SU-DHL-6 (cell line): ENCODE measurements around the gene SLC35A5.
"Not testable (repeated sequence)": the region's sequence is repeated elsewhere in the genome, so short reads cannot be mapped to it uniquely, and the experiment has no call there.

ENCODE experiments used
- H2AFZ ChIP-seq: fragments of 200-600 bp; sonication (generic); 2 replicates; pipeline ENCODE4 v1.6.1; 2014; ENCODE audit warnings: low read depth, mild to moderate bottlenecking, moderate library complexity, mixed read lengths, antibody characterized with exemption, low read length; ENCODE audit not compliant: severe bottlenecking
- H3F3A ChIP-seq: fragments of 200-600 bp; shearing (Covaris generic); 2 replicates; pipeline ENCODE4 v1.6.0; 2016; ENCODE audit warnings: antibody characterized with exemption, mild to moderate bottlenecking; ENCODE audit not compliant: insufficient read depth
- H3K27ac ChIP-seq: fragments of 200-600 bp; sonication (generic); 2 replicates; pipeline ENCODE4 v1.5.1; 2016; ENCODE audit warnings: low read depth, mild to moderate bottlenecking, low read length, moderate library complexity, mixed read lengths
- H3K27me3 ChIP-seq: fragments of 200-600 bp; sonication (generic), shearing (Covaris generic); 2 replicates; pipeline ENCODE4 v1.6.0; 2014; ENCODE audit warnings: mild to moderate bottlenecking, low read length
- H3K36me3 ChIP-seq: fragments of 200-600 bp; sonication (generic); 2 replicates; pipeline ENCODE4 v1.6.1; 2014; ENCODE audit warnings: mild to moderate bottlenecking, low read length, mixed read lengths
- H3K4me2 ChIP-seq: fragments of 300-600, 200-600 bp; shearing (Covaris generic), sonication (generic); 2 replicates; pipeline ENCODE4 v1.6.0; 2014; ENCODE audit warnings: low read length, low read depth, mild to moderate bottlenecking; ENCODE audit not compliant: poor library complexity, severe bottlenecking
- H3K4me3 ChIP-seq: fragments of 200-600 bp; sonication (generic); 2 replicates; pipeline ENCODE4 v1.5.1; 2014; ENCODE audit warnings: antibody characterized with exemption, low read length, mild to moderate bottlenecking, mixed read lengths; ENCODE audit not compliant: insufficient read depth, poor library complexity, severe bottlenecking
- H3K79me2 ChIP-seq: fragments of 200-600 bp; sonication (generic); 2 replicates; pipeline ENCODE4 v1.6.1; 2014; ENCODE audit warnings: mild to moderate bottlenecking, low read length, moderate library complexity; ENCODE audit not compliant: insufficient read depth
- H3K9ac ChIP-seq: fragments of 200-600 bp; sonication (generic); 2 replicates; pipeline ENCODE4 v1.7.0; 2014; ENCODE audit warnings: mild to moderate bottlenecking, low read length
- H3K9me2 ChIP-seq: fragments of 200-600 bp; sonication (generic); replicated peaks from 2 replicates; pipeline ENCODE4 v1.6.1; 2014; ENCODE audit warnings: low read length; ENCODE audit not compliant: insufficient read depth
- H3K9me3 ChIP-seq: fragments of 200-600 bp; sonication (generic); 2 replicates; pipeline ENCODE4 v1.6.1; 2014; ENCODE audit warnings: low read length, mixed read lengths; ENCODE audit not compliant: insufficient read depth
- H4K20me1 ChIP-seq: fragments of 200-600 bp; sonication (generic); 2 replicates; pipeline ENCODE4 v1.6.1; 2014; ENCODE audit warnings: low read depth, mild to moderate bottlenecking, antibody characterized with exemption, low read length, moderate library complexity, mixed read lengths
- CTCF ChIP-seq: fragments of 200-600 bp; sonication (generic); IDR thresholded peaks from one replicate; pipeline ENCODE4 v1.5.1; 2017; ENCODE audit warnings: antibody characterized with exemption, mild to moderate bottlenecking, low read length, moderate library complexity; ENCODE audit not compliant: insufficient read depth, poor library complexity, severe bottlenecking
- EZH2phosphoT487 ChIP-seq: fragments of 200-600 bp; sonication (generic), shearing (Covaris generic); conservative IDR thresholded peaks from 2 replicates; pipeline ENCODE4 v1.6.1; 2018; ENCODE audit warnings: mild to moderate bottlenecking, antibody characterized with exemption, low read length, moderate library complexity, mixed read lengths

The SLC35A5 gene

GRCh38 chr3:112560721-112561483, 943 bp upstream of the SLC35A5 start:
- no peaks in the 10 kb centered on the region for H3K9me2 ChIP-seq
- H3K4me3 ChIP-seq = peak overlapping the region; percentile 99
- peaks cover 69% of the 10 kb centered on the region for H3K79me2 ChIP-seq
- TF ChIP-seq EZH2phosphoT487 = no peak
- no peak for TF ChIP-seq CTCF
- peak overlapping the region; percentile 88 for H2AFZ ChIP-seq
- peak overlapping the region; percentile 98 for H3K4me2 ChIP-seq
- H3K27ac ChIP-seq = peak overlapping the region; percentile 87
- peak overlapping the region; percentile 78 for H3K9ac ChIP-seq
- peaks cover 17% of the 10 kb centered on the region for H3K36me3 ChIP-seq
- no peaks in the 10 kb centered on the region for H3K9me3 ChIP-seq
- H3F3A ChIP-seq = no peaks in the 10 kb centered on the region
- H4K20me1 ChIP-seq = peaks cover 8% of the 10 kb centered on the region; the same call in 1 of the 2 replicates
- no peaks in the 10 kb centered on the region for H3K27me3 ChIP-seq

- Histone ChIP-seq H2AFZ (peak overlapping the region; percentile 88), H3K27ac (peak overlapping the region; percentile 87), H3K27me3 (no peaks in the 10 kb centered on the region), H3K4me3 (peak overlapping the region; percentile 99), H3K9ac (peak overlapping the region; percentile 78), H3K36me3 (peaks cover 17% of the 10 kb centered on the region), H3K9me2 (no peaks in the 10 kb centered on the region), H3K79me2 (peaks cover 66% of the 10 kb centered on the region), H3K9me3 (no peaks in the 10 kb centered on the region), H3K4me2 (peak overlapping the region; percentile 98), H3F3A (no peaks in the 10 kb centered on the region), H4K20me1 (peaks cover 8% of the 10 kb centered on the region; the same call in 1 of the 2 replicates)
- TF ChIP-seq CTCF (no peak), EZH2phosphoT487 (no peak)
These were observed 436 bp upstream of the SLC35A5 start for GRCh38 chr3:112561484-112561733.

GRCh38 chr3:112564247-112564939, 2.5 kb downstream of the SLC35A5 start:
- not testable (repeated sequence) for H3F3A ChIP-seq, H3K27me3 ChIP-seq, H3K4me3 ChIP-seq, H4K20me1 ChIP-seq, H3K9ac ChIP-seq, H3K36me3 ChIP-seq, H3K9me2 ChIP-seq, H3K9me3 ChIP-seq, H2AFZ ChIP-seq, H3K4me2 ChIP-seq, H3K27ac ChIP-seq
- peaks cover 39% of the 10 kb centered on the region for H3K79me2 ChIP-seq

- no peaks in the 10 kb centered on the region for H3F3A ChIP-seq
- H3K27me3 ChIP-seq = no peaks in the 10 kb centered on the region
- no peak overlapping the region for H3K9ac ChIP-seq
- H3K4me3 ChIP-seq = no peak overlapping the region
- no peak overlapping the region for H2AFZ ChIP-seq
- TF ChIP-seq EZH2phosphoT487 = no peak
- TF ChIP-seq CTCF = no peak
- no peaks in the 10 kb centered on the region for H3K9me2 ChIP-seq
- no peaks in the 10 kb centered on the region for H4K20me1 ChIP-seq
- H3K27ac ChIP-seq = no peak overlapping the region
- H3K36me3 ChIP-seq = peaks cover 9% of the 10 kb centered on the region; the same call in 1 of the 2 replicates
- H3K9me3 ChIP-seq = no peaks in the 10 kb centered on the region
- no peak overlapping the region for H3K4me2 ChIP-seq
- H3K79me2 ChIP-seq = peaks cover 34% of the 10 kb centered on the region
These were observed 3.1 kb downstream of the SLC35A5 start for GRCh38 chr3:112564940-112565305.
